Left cardiac atrium (tissue), 4 donors: Measurements from ENCODE around the gene TPMT. TPM values are rescaled to one million over a fixed set of nuclear protein-coding genes. Genes with fewer than 3 reads are reported as not detected.

Source experiments
- ATAC-seq, 2 donors: fragments of 200-7000 bp; cut with Tn5 transposase; one replicate each; pipeline ENCODE4 v1.9.1; 2020; ENCODE audit warnings: mild to moderate bottlenecking in 2 of 2, moderate library complexity in 2 of 2
- DNase-seq: peaks from one replicate; pipeline ENCODE4 v3.0.0-alpha.2; 2020
- intact Hi-C, 2 donors: fragments of 100-400 bp; cut with DNase I; formaldehyde crosslinking; loops; one replicate each; pipeline versions ENCODE4 v1.14.1 to v1.15.1; 2022 to 2023
- total RNA-seq, 2 donors: library from RNA; stranded (reverse); fragmentation: NEBNext Ultra II Directional; extraction: Animal tissue kit (Norgen Biotek cat#: 25700); gene quantifications; one replicate each; pipeline ENCODE4 v1.2.1, GENCODE V29; 2021
- donor health status: DM: no; HTN: yes; CAD: no.
- donor health status: DM: no; HTN: yes; CAD: no; lungs with severe emphysema.
- donor health status: DM: yes; HTN: yes; CAD: no.
- donor health status: Dilated cardiomyopathy.

Gene TPMT
- total RNA-seq, 2 donors from 2014 or later: 15.2 TPM

DNA sequence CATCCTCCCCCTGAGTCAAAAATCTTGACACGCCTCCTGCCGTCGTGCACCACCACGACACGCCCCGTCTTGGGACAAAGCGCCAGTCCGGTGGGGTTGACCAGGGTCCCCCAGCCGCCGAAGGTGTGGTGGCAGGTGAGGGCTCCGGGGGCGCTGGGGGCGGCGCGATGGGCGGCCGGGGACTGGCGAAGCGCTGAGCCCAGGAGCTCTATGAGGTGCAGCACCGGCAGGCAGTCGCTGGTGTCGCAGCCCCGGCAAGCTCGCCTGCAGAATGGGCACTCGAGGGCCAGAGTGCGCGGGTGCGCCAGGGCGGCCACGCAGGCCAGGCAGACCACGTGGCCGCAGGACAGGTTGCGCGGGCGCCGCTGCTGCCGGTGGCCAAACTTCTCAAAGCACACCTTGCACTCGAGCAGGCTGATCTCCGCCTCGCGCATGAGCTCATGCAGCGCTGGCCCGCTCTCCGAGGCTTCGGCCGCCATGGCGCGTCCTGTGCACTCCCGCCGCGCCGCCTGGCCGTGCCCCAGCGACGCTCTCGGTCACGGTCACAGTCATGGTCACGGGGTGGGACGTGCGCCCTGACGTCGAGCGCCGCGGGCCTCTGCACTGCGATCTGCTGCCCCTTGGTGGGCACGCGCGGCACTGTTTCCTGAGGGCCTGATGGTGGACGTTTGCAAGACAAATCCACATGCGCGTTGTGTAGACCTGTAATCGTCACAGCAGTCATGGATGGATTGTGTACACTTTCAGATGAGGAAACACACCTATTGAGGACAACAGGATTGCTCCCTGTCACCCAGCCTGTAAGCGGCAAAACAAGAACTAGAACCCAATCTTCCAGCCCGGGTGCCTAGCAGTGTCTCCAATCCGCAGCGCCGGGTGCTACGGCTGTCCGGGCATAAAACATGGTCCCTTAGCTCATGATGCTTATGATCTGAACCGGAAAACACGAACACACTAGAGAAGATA, 32.5 kb downstream of the TPMT start, which contains the start of gene NHLRC1:
Gene NHLRC1, minus strand, starts transcription at position 550 of the 966 bp plus-strand sequence. Its CDS starts 71 bp downstream, at position 479.
- DNase-seq: peak; percentile 93
- intact Hi-C loops: loop anchor here (5.0 to 10.0 kb wide), 5 partner anchors 128 to 965 kb away; partner anchors contain the start of gene KIF13A (in 1 of the 2)

DNA sequence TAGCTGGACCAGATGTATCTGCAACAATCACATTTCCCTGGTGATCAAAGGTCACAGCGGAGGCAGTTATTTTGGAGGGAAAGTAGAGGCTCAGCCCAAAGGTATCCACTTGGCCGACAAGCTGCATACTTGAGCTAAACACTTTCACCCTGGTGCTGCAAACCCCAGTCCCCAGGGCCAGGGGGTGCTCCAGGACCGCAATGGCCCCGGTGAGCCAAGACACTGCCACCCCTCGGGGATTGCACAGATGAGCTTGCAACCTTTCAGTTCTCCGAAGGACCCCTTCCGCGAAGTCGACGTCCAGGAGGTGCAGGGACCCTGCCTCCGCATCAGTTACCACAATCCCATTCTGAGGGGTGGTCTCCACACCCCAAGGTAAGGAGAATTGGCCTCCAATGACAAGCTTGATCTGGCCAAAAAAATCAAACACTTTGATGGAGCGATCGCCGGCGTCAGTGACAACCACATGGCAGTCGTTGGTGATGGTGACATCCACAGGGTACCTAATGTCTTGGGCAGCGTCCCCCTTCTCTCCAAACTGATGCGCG, 33.2 kb downstream of the TPMT start:
- intact Hi-C loops: loop anchor here (5.0 to 10.0 kb wide), 5 partner anchors 127 to 964 kb away; partner anchors contain the start of gene KIF13A (in 1 of the 2)
- DNase-seq (no peak), ATAC-seq (no peak)

More for the DNA sequence above, 32.5 kb downstream of the TPMT start, which contains the start of gene NHLRC1:
- ATAC-seq: peak; percentile 99 to 100

DNA sequence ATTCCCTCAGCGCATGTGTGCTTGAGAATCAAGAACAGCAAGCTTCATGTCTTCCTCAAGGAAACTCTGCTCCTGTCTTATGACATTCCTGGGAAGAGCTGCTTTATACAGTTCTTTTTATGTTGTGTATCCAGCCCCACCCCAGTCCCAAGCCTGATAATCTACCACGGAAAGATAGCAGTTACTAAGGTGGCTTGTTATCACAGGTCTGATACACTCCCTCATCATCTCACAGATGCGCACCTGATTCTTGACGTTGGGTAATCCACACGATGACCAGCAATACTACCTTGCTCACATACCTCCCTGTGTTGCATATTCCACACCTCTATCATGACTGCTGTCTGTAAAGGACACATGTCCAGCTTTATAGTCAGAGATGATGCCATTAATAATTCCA, 35.6 kb downstream of the TPMT start:
- ATAC-seq: no peak
- no peak for DNase-seq
- intact Hi-C loops: loop anchor here in 1 of 2 donors (5.0 kb wide), 1 partner anchor 287 kb away; no protein-coding TSS in a partner anchor

DNA sequence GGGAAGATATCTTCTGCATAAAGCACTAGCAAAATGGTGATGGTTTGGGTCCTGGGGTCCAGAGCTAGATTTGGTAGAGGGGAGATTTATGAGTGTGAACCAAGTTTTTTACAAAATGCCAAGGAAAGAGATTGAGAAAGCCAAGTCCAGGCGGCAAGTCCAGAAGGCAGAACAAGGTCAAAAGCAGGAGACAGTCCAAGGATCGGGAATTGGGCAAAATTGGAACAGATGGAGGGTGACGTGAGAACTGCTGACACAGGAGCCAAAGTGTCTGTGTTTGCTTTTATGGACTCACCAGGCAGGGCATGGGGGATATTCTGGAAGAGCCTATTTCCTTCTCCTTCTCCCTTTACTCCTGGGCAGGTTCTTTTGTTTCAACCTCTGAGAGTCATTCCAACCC, 36.5 kb downstream of the TPMT start:
- ATAC-seq (no peak), DNase-seq (no peak)
- intact Hi-C loops: loop anchor here in 1 of 2 donors (5.0 kb wide), 1 partner anchor 286 kb away; no protein-coding TSS in a partner anchor

DNA sequence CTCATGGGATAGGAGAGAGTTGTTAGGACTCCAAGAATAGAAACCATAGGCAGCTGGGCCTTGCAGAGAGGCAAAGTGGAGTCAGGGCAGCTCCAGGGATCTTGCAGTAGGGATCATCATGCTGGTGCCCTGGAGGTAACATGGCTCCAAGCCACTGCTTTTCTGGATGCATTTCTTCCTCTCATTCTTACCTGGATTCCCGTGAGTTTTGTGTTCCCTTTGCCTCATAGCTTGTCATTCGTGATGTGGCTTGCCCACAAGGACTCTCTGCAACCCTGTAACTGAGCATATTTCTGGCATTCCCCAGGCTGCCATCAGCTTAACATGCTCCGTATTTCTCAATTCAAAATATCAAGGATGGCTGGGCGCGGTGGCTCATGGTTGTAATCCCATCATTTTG, 37.7 kb downstream of the TPMT start:
- DNase-seq (no peak), ATAC-seq (no peak)
- intact Hi-C loops: loop anchor here in 1 of 2 donors (5.0 kb wide), 1 partner anchor 285 kb away; no protein-coding TSS in a partner anchor

DNA sequence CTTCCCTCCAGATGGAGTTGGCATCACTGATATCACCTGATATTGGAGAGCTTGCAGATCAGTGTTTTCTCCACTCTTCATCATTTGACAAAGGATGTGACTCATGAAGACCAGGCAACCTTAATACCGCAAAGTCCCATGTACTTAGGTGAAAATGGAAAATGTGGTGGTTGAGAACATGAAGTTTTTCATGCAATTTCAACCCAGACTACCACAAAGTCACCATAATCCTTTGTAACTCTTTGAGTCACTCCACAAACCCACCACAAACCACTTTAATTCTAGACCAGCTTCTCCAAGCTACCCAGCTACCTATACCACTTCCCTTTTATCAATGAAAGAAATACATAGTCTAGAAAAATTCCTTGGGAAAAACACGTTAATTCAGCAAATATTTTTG, 39.5 kb downstream of the TPMT start:
- DNase-seq: no peak
- intact Hi-C loops: loop anchor here in 1 of 2 donors (5.0 kb wide), 1 partner anchor 283 kb away; no protein-coding TSS in a partner anchor
- ATAC-seq: no peak

DNA sequence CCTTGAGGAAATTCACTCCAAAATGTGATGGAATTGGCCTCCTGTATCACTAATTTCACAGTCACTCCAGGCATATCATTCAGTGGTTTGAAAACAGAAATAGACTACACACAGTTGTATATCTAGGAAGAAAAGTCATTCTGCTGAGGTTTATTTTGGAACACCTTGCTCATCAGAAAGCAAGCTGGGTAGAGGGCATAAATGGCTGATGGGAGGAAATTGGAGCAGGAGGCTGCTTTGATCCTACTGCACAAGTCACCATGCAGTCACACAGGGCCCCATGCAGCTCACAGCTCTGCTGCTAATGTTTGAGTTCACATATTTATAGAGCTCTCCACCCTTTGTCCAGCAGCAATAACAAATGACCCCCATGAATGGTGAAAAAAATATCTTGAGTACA, 44.7 kb downstream of the TPMT start:
- intact Hi-C loops: no loop called here
- DNase-seq: no peak
- ATAC-seq: no peak

DNA sequence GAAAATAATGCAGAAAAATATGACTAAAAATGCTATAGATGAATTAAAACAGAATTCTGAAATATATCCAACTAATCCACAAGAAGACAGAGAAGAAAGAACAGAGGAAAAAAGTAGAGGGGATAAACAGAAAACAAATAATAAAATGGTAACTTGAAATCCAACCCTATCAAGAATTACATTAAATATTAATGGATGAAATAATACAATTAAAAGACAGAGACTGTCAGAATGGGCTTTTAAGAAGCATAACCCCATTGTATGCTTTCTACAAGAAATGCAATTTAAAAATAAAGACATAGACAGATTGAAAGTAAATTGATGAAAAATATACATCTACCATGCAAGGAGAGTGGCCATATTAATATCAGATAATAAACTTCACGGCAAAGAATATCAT, 47.8 kb downstream of the TPMT start:
- intact Hi-C loops: no loop called here
- ATAC-seq: no peak
- no peak for DNase-seq

DNA sequence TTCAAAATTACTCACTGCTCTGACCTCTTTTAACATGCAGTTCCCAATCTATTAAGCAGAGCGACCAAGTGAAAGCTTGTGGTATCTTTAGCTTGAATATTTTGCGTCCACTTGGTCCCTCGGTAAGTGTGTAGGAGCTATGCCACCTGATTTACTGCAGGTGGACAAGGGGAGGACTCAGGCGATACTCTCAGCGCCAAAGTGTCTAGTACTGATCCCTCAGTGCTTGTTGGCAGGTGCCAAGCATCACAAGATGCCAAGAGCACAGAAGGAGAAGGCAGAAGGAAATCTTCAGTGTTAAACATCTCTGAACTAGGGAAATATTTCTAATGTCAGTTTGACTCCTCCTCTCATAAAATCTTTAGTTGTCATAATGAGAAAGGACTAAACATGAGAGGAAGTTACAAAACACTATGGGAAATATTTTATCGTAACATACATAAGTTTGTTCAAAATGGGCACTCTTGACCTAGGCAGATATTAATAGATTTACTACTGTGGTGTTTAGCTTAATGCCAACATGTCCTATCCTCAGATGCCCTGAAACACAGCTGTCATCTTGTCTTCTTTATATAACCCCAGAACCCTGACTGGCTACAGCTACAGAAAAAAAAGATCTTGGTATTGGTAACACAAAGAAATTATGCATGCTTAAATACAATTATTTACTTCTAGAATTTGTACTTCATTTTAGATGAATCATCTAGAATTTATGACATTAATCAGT, 51.9 kb downstream of the TPMT start:
- ATAC-seq (no peak), DNase-seq (no peak)
- intact Hi-C loops: no loop called here

DNA sequence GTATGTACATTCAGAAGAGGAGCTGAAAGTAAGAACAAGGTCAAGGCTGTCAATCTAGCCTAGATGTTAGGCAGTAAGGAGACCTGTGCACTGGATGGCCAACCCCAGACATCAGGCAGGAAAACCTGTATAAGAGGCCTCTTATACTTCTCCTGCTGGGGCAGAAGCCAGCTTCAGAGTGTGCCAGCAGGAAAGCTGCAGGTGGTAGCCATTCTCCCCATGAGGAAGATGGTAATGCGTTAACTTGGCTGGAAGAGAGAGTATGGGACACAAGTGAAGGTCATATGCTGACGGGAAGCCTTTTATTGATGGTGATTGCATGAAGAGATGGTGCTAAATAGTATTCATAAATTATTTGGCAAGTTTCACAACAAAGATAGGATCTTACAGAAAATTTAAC, 53.0 kb downstream of the TPMT start:
- ATAC-seq: no peak
- intact Hi-C loops: no loop called here
- DNase-seq: no peak

DNA sequence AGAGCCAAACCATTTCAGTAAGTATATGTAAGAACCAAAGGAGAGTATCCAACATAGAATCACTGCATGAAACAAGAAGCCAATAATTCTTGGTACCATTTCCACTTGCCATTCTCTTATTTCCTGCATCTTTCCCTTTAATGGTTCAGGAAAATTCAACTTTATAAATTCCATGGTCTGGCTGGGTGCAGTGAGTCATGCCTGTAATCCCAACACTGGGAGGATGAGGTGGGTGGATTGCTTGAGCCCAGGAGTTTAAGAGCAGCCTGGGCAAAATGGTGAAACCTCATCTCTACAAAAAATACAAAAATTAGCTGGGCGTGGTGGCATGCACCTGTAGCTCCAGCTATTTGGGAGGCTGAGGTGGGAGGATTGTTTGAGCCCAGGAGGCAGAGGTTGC, 53.6 kb downstream of the TPMT start:
- ATAC-seq: no peak
- intact Hi-C loops: no loop called here
- no peak for DNase-seq

DNA sequence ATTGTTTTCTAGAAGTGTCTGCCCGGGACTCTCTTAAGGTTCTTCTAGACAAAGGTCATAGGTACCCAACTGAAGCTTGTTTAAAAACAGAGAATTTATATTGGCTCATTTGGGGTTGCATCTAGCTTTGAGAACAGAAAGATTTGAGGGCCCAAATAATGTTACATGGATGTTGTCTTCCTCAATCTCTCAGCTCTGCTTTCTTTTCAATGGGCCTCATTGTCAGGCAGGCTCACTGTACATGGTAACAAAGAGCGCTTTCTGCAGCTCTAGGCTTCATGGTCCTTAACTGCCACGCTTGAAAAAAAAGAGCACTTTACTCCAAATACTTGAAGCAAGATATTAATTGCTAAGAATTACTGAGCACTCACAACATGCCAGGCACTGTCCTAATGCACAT, 54.6 kb downstream of the TPMT start:
- ATAC-seq: no peak
- intact Hi-C loops: no loop called here
- no peak for DNase-seq

DNA sequence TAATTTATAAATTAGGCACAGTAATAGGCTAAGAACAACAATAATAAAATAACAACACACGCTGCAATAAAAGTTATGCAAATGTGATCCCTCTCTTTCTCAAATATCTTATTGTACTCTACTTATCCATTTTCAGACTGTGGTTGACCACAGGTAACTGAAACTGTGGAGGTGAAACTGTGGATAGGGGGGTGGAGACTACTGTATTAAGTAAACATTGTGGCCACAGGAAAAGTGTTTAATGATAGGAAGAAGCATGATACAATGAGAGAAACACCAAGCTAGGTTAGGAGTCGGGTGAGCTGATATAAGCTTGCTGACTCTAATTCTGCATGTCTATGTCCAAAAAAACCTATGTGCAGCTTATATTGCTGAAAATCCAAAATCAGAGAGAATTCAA, 55.4 kb downstream of the TPMT start:
- DNase-seq (no peak), ATAC-seq (no peak)
- intact Hi-C loops: no loop called here

DNA sequence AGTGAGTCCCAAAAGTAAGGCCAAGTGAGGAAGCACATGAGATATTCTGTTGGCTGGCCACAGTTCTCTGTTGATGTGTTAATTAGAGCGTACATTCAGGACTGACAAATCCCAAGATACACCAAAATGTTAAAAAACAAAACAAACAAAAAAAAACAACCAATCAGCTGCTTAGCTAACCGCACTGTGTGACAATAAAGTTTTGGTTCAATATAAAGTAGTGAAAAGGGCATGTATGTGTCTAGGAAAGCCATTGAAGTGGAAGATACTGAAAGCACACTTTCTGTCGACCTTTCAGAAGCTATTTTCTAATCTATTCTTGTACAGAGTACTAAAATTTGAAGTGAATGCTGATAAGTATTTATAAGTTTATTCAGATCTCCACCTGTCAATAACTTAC, 58.5 kb downstream of the TPMT start:
- DNase-seq (no peak), ATAC-seq (no peak)
- intact Hi-C loops: no loop called here

DNA sequence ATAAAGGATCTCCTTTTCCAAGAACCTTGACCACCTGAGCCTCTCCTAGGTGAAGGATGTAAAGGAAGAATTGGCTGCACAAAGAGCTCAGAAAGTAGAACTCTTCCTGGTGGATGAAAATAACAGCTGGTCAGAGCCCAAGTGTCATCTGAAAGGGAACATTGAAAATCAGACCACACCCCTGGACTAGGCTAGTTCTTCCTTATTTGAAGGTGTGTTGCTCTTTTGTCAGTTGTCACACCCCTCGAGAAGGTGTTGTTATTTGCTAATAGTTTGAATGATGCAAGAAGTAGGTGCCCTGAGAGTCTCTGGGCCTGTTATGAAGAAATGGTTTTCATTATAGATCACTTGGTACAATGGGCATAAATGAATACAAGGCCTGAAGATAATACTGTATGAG, 63.5 kb downstream of the TPMT start:
- no peak for ATAC-seq
- intact Hi-C loops: no loop called here
- no peak for DNase-seq

DNA sequence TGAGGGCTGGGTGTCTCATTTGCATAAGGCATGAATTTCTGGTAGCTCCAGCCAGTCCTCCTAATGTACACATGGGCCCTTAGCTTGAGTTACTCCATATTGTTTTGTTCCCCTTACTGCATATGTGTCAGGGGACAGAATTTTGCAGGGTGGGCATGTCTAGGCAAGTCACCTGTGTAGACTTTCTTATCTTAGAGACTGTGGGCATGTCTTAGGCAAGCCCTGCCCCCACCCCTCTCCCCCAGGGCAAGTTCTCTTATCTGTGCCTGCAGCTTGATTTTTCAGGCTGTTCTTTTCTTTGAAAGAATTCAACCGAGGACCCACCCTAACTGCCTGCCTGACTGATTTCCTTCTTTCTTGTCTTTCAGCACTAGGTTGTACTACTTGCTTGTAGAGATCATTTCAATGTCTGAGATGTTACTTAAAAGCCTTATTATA, 64.5 kb downstream of the TPMT start:
- DNase-seq: no peak
- intact Hi-C loops: no loop called here
- ATAC-seq: no peak

DNA sequence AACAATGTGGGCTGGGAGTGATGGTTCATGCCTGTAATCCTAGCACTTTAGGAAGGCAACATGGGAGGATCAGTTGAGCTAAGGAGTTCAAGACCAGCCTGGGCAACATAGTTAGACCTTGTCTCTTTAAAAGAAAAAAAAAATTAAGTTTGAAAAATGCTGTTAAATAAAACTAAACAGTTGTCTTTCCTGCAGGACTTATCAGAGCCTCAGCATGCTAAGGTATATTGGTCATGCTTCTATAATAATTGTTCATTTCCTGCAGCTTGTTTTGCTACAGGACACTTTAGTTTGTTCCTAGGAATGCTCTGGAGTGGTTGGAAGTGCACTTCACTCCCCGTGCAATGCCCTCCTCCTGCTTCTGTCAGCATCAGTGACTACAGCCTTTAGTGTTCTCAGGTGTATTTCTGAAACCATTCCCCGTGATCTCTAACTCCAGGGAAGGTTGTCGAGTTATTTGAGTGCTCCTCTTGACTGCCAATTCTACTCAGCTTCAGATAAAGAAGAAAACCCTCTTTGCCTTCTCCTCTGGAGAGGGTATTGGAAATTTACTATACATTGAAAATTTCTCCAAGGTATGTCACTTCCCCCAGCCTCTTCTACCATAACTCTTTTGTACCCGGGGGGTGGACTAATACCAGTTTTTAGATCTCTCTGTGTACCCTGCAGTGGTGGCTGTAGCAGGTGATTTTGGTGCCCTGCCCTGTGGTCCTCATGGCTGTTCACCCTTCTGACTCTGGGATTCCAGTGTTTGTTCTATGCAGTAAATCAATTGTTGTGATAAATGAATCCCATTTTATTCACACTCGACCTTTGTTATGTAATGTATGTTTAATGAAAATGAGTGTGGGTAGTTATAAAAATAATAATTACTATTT, 66.2 kb downstream of the TPMT start:
- ATAC-seq (no peak), DNase-seq (no peak)
- intact Hi-C loops: no loop called here

DNA sequence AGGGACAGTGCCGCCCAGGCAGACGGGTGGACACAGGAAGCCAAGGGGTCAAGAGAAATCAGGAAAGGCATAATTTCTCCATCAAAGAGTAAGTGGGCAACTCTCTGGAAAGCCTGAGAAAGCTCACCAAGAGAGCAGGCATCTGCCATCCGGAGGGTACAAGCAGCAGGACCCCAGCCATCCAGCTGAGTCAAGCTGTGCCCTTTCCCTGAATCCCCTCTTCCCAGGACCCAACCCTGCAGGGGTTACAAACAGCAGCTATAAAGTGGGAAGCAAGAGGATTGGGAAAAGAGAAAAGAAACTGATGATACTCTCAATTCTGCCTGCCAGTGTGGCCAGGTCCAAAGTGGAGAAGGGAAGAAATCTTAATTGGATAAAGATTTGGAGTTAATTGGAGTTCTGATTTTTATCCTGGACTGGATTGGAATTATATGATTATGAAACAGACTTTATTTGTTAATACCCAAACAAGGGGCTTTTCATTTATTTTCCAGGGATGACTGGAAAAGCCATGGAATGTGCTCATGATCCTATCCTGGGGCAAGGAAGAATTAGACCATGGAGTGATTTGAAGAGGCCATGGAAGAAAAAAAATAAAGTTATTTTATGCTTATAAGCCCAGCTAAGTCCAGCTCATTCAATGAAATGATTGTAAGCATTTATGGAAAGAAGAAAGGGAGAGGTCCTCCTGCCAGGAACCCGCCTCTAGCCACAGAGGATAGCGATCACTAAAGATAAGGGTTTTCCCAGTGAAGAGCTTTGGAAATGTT, 67.3 kb downstream of the TPMT start:
- DNase-seq (no peak), ATAC-seq (no peak)
- intact Hi-C loops: no loop called here
